GM21381 (cell line): Measurements from ENCODE around the gene ABCA3.

ENCODE experiments used
- ATAC-seq: cut with Tn5 transposase; IDR thresholded peaks from one replicate; pipeline ENCODE4 v1.9.1; 2021; ENCODE audit warnings: mild to moderate bottlenecking, moderate library complexity; ENCODE audit not compliant: unreplicated experiment

ABCA3 gene

GRCh38 chr16:2319606-2320005 lies 20.9 kb downstream of the ABCA3 start:
- no peak for ATAC-seq

DNA sequence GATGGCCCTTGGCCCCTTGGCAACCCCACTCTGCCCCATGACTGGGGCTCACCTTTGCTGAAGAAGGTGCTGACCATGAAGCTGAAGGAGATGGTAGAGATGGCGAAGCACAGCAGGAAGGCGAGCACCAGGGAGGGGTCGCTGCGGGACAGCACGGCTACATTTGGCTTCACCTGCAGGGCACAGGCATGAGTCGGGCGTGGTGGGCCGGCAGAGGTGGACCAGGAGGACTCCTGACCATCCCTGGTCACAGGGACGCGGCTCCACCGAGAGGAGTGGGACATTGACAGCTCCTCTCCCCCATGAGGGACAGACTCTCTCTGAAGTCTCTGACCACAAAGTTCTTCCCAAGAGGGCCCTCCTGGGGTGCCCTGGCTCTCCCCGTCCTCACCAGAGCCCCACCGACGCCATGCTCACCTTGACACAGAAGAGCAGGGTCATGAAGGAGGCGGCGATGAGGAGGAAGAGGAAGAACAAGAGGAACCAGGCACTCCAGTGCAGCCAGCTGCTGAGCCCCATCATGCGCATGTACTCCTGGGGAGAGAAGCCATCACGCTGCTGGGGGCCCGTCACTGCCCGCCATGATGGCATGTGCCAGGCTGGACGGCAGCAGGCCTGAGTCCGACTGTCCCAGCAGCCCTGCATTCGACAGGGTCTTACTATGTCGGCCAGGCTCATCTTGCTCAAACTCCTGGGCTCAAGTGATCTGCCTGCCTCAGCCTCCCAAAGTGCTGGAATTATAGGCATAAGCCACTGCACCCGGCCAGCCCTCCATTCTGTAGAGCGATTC lies 23.1 kb downstream of the ABCA3 start:
- ATAC-seq: no peak

GRCh38 chr16:2308089-2308962 lies 32.2 kb downstream of the ABCA3 start:
- no peak for ATAC-seq

GRCh38 chr16:2299915-2300192 lies 40.7 kb downstream of the ABCA3 start:
- ATAC-seq: no peak

GRCh38 chr16:2299121-2299914 lies 41.2 kb downstream of the ABCA3 start:
- ATAC-seq: no peak

GRCh38 chr16:2298621-2299020 lies 41.9 kb downstream of the ABCA3 start:
- no peak for ATAC-seq

- ATAC-seq: no peak
These were observed 43.0 kb downstream of the ABCA3 start for GRCh38 chr16:2297506-2297860.

GRCh38 chr16:2296661-2297505 lies 43.6 kb downstream of the ABCA3 start:
- no peak for ATAC-seq

DNA sequence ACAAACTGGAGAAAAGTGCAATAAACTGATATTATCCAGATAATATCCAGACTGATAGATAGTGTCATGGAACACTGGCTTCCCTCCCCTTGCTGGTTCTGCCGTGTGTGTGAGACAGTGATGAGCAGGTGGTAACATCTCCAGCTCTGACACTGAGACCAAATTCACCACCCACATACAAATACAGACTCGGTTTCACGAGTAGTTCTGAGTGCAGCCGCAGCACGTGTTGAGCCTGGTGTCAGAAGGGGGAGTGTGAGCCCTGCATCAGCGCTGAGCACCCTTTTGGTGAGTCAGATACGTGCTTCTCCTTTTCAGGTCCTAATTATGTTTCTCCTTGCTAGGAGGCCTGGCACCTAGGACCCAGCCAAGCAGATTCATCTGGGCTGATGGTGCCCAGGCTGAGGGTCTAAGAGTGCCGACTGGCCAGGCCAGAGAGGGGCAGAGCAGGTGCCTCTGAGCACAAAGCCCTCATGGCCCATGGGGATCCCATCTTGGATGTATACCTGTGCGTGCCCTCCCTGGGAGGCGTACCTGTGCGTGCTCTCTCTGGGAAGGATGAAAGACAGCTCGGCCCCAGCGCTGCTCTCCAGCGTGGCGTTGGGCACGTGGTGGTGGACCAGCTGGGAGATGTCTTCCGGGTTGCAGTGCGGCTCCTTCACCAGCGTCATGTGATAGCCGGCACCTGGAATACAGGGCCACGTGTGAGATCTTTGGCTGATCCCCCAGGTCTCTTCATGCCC lies 45.3 kb downstream of the ABCA3 start:
- ATAC-seq: no peak

- ATAC-seq: no peak
These were observed 48.3 kb downstream of the ABCA3 start for GRCh38 chr16:2292221-2292620.

- no peak for ATAC-seq
These were observed 51.2 kb downstream of the ABCA3 start for GRCh38 chr16:2289282-2289681.

DNA sequence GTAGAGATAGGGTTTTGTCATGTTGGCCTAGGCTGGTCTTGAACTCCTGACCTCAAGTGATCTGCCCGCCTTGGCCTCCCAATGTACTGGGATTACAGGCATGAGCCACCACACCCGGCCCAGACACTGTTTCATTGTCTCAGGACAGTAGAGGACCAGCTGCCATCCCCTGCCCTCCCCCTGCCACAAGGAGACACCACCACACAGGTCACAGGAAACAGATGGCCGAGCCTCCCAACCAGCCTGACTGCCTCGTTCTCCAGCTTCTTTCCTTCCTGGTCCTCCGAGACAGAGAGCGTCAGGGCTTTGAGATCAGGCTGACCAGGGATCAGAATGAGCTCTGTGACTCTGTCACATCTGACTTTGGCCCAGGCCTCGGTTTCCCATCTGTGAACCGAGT lies 51.8 kb downstream of the ABCA3 start:
- no peak for ATAC-seq

DNA sequence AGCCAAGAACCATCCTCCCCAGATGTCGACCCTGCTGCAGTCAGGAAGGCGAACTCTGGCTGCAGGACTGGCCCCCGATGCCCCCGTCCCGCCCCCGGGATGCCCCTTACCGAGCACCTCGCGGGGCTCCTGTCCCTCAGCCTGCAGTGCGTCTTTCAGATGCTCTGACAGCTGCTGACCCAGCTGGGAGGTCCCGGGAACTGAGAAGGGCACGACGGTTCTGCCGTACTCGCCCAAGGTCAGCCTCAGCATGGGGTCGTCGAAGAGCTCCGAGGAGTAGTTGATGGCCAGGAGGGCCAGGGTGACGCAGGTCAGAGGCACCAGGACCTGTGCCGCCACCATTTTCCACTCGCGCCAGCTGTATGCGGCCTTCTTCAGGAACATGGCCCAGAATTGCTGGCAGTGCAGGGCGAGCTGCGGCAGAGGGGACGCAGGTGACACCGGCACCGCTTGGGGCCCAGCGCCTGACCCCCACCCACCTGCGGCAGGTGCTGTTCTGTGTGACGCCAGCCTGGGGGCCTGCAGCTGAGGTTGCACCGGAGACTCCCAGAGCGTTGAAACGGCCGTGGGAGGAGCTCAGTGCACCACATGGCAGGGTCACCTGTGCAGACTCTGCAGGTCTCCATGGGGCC lies 52.5 kb downstream of the ABCA3 start:
- ATAC-seq: no peak

DNA sequence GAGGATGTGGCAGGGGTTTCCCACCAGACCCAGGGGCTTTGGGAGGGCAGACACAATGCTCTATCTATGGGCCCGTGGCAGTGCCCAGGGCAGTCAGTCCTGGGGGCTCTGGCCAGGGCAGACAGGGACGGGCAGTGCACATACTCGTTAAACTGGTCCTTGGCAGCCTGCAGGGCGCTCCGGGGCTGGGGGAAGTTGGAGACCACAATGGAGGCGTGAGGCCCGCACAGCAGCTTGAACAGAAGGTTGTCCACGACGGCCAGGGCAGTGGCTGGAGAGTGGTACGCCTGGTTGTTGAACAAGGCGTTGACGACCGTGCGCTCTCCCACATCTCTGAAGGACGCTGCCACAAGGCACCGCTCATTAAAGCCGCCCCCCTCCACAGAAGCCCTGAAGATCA lies 54.0 kb downstream of the ABCA3 start:
- ATAC-seq: no peak

DNA sequence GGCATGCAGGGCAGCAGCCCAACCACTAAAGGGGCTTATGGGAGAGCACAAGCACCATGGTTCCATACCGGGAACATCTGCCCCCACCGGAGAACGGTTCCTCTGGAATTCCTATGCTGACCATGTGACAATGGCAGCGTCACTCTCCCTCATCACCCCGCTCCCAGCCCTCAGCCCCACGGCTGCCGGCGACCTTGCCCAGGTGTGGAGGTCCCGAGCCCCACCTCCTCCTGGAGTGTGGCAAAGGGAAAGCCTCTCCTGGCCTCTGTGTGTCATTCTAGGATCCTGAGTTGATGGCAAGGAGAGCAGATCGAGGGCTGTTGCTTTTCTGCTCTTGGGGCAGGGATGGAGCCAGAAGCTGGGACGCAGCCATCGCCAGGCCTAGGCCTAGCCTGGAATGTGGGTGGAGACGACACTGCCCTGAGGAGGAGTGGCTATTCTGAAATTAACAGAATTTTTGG lies 54.8 kb downstream of the ABCA3 start:
- ATAC-seq: no peak

DNA sequence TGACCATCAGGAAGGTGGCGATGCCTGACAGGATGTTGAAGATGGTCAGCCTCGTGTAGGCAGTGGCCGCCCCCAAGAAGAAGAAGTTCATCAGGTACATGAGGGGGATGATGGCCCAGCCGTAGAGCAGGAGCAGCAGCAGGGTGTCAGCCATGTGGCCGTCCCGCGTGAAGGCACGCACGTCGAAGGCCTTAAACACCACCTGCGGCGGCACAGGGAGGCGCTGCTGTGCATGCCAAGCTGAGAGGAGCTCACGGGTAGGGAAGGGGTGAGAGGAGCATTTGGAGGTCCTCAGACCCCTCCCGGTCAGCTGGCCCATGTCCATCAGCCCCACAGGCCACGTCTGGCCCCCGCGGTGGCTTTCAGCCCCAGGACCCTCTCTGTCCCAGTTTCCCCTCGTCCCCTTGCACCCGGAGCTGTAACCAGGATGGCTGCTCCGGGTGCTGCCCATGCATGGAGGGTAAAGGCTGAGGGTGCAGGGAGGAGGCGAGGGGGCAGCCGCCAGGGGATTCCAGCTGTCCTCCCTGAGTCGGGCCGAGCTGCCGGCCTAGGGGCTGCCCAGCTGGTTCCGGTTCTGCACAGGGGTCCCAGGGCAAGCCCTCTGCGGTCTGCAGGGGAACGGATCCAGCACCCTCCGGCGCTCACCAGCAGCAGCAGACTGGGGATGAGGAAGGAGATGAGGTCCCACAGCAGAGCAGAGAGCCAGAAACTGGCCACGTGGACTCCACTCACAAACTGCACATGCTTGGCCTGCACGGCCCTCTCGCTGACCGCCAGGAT lies 55.5 kb downstream of the ABCA3 start:
- ATAC-seq: no peak

GRCh38 chr16:2284001-2284770 lies 56.3 kb downstream of the ABCA3 start:
- no peak for ATAC-seq
